K562 (cell line): ENCODE results near the gene KRTAP4-12. TPM values are rescaled to one million over a fixed set of nuclear protein-coding genes. Genes with fewer than 3 reads are reported as not detected.

ENCODE experiments used
- CBFB ChIP-seq: sonication (generic); formaldehyde crosslinking; IDR thresholded peaks from 2 replicates; pipeline ENCODE4 v1.4.0; 2020; ENCODE audit warnings: mild to moderate bottlenecking, missing genetic modification reagents
- ETV1 ChIP-seq: fragments of 450-650 bp; conservative IDR thresholded peaks from 2 replicates; pipeline ENCODE4 v1.6.1; 2016; ENCODE audit warnings: missing genetic modification characterization, control low read depth, low read depth, missing compliant biosample characterization
- KLF13 ChIP-seq: fragments of 450-650 bp; IDR thresholded peaks from 2 replicates; pipeline ENCODE4 v1.6.1; 2016; ENCODE audit warnings: missing genetic modification characterization, low read depth, mild to moderate bottlenecking, missing compliant biosample characterization, moderate library complexity, borderline replicate concordance
- SREBF2 ChIP-seq: sonication (generic); formaldehyde crosslinking; IDR thresholded peaks from 2 replicates; pipeline ENCODE4 v1.4.0; 2020; ENCODE audit warnings: mild to moderate bottlenecking, missing genetic modification reagents
- ZKSCAN8 ChIP-seq: fragments of 200-800 bp; sonication (Bioruptor generic); IDR thresholded peaks from 2 replicates; pipeline ENCODE4 v1.6.1; 2016; ENCODE audit warnings: missing genetic modification characterization, missing compliant biosample characterization
- ZNF197 ChIP-seq: fragments of 200-800 bp; sonication (Bioruptor generic); IDR thresholded peaks from 2 replicates; pipeline ENCODE4 v1.6.1; 2016; ENCODE audit warnings: low read depth, missing genetic modification characterization, missing compliant biosample characterization
- polyA plus RNA-seq, 8 experiments: library from polyadenylated mRNA; depleted of rRNA in 4 of 8; stranded (reverse) in 5 of 8; unstranded in 3 of 8; fragments of >200 nt; fragmentation: Nextera tagmentation in 2 of 8; fragmentation: Illumina TruSeq in 1 of 8; extraction: Ambion mirVana in 2 of 8; extraction: Trizol in 1 of 8; gene quantifications; 2 replicates each; pipeline versions ENCODE4 v1.2.1 to v1.2.3, GENCODE V29; 2011 to 2014; ENCODE audit warnings: inconsistent platforms in 1 of 8, missing spikeins in 1 of 8
- total RNA-seq, 7 experiments: library from RNA; depleted of rRNA in 6 of 7; stranded (reverse); fragments of >200 nt in 6 of 7; fragmentation: Illumina TruSeq in 2 of 7; extraction: Trizol in 2 of 7; gene quantifications; 2 replicates each; pipeline versions ENCODE4 v1.2.1 to v1.2.3, GENCODE V29; 2011 to 2021; ENCODE audit warnings: low replicate concordance in 1 of 7
- TF ChIP-seq, protein P1 (sequence below): sonication (generic); formaldehyde crosslinking; IDR thresholded peaks from 2 replicates; pipeline ENCODE4 v1.8.0; 2022; ENCODE audit warnings: missing genetic modification reagents, mild to moderate bottlenecking, borderline replicate concordance
- TF ChIP-seq, protein P2 (sequence below): sonication (generic); IDR thresholded peaks from 2 replicates; pipeline ENCODE4 v1.6.1; 2016
- TF ChIP-seq, protein P3 (sequence below), 2 experiments: fragments of 450-650 bp in 1 of 2; sonication (generic) in 1 of 2; formaldehyde crosslinking; conservative IDR thresholded peaks; 2 replicates each; pipeline versions ENCODE4 v1.4.0 to v1.8.1; 2020 to 2022; ENCODE audit warnings: mild to moderate bottlenecking in 1 of 2, missing genetic modification reagents in 1 of 2
- TF ChIP-seq, protein P4 (sequence below): fragments of 450-650 bp; IDR thresholded peaks from 2 replicates; pipeline ENCODE4 v1.6.1; 2017; ENCODE audit warnings: antibody characterized with exemption, mild to moderate bottlenecking

The KRTAP4-12 gene
- total and polyA plus RNA-seq, 9 of the 15 experiments (the other 6 are each of a cell fraction or from before 2014, with no cell fraction given), result not detected

DNA sequence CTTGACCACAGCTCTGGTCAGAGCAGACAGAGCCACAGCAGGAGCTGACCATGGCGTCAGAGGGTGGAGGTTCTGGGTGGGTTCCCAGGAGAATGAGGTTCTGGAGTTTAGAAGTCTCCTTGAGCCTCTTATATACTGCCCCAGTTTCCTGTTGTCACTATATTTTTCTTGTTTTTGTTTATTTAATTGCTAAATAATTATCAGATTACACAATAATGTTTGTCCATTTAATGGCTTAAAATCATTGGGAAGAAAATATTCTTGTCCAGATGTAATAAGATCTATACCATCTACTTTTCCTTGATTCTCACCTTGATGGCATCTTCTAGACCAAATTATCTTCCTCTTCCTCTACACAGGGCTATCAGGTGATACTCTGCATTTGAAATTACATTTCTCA, 44.1 kb upstream of the KRTAP4-12 start, which contains the start of gene KRTAP4-3 (continued):
- TF ChIP-seq, protein P1, sequence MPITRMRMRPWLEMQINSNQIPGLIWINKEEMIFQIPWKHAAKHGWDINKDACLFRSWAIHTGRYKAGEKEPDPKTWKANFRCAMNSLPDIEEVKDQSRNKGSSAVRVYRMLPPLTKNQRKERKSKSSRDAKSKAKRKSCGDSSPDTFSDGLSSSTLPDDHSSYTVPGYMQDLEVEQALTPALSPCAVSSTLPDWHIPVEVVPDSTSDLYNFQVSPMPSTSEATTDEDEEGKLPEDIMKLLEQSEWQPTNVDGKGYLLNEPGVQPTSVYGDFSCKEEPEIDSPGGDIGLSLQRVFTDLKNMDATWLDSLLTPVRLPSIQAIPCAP (CRISPR knock-in tag), result no peak
- TF ChIP-seq CBFB (CRISPR knock-in tag), result no peak
- TF ChIP-seq, protein P2, sequence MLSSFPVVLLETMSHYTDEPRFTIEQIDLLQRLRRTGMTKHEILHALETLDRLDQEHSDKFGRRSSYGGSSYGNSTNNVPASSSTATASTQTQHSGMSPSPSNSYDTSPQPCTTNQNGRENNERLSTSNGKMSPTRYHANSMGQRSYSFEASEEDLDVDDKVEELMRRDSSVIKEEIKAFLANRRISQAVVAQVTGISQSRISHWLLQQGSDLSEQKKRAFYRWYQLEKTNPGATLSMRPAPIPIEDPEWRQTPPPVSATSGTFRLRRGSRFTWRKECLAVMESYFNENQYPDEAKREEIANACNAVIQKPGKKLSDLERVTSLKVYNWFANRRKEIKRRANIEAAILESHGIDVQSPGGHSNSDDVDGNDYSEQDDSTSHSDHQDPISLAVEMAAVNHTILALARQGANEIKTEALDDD, result no peak
- TF ChIP-seq, protein P3, sequence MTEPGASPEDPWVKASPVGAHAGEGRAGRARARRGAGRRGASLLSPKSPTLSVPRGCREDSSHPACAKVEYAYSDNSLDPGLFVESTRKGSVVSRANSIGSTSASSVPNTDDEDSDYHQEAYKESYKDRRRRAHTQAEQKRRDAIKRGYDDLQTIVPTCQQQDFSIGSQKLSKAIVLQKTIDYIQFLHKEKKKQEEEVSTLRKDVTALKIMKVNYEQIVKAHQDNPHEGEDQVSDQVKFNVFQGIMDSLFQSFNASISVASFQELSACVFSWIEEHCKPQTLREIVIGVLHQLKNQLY (CRISPR knock-in tag; conservative IDR thresholded peaks at IDR 0.05), result no peak
- no peak for TF ChIP-seq SREBF2
- TF ChIP-seq, protein P4, sequence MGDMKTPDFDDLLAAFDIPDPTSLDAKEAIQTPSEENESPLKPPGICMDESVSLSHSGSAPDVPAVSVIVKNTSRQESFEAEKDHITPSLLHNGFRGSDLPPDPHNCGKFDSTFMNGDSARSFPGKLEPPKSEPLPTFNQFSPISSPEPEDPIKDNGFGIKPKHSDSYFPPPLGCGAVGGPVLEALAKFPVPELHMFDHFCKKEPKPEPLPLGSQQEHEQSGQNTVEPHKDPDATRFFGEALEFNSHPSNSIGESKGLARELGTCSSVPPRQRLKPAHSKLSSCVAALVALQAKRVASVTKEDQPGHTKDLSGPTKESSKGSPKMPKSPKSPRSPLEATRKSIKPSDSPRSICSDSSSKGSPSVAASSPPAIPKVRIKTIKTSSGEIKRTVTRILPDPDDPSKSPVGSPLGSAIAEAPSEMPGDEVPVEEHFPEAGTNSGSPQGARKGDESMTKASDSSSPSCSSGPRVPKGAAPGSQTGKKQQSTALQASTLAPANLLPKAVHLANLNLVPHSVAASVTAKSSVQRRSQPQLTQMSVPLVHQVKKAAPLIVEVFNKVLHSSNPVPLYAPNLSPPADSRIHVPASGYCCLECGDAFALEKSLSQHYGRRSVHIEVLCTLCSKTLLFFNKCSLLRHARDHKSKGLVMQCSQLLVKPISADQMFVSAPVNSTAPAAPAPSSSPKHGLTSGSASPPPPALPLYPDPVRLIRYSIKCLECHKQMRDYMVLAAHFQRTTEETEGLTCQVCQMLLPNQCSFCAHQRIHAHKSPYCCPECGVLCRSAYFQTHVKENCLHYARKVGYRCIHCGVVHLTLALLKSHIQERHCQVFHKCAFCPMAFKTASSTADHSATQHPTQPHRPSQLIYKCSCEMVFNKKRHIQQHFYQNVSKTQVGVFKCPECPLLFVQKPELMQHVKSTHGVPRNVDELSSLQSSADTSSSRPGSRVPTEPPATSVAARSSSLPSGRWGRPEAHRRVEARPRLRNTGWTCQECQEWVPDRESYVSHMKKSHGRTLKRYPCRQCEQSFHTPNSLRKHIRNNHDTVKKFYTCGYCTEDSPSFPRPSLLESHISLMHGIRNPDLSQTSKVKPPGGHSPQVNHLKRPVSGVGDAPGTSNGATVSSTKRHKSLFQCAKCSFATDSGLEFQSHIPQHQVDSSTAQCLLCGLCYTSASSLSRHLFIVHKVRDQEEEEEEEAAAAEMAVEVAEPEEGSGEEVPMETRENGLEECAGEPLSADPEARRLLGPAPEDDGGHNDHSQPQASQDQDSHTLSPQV, result no peak
- no peak for TF ChIP-seq ETV1 (tag)
- TF ChIP-seq ZNF197, result no peak
- no peak for TF ChIP-seq KLF13 (tag)
- no peak for TF ChIP-seq ZKSCAN8 (CRISPR knock-in tag)
